Cerebellar cortex (tissue), 1 donor: ENCODE data around the gene DNAJC27.

Source experiments
- DNase-seq: peaks from one replicate; pipeline ENCODE4 v3.0.0-alpha.2; 2015; ENCODE audit warnings: low spot score

Gene DNAJC27

GRCh38 chr2:24970483-24971285 is 1.1 kb downstream of the DNAJC27 start:
- peak; percentile 44 for DNase-seq

- no peak for DNase-seq
Measured at GRCh38 chr2:24969784-24970183, 2.0 kb downstream of the DNAJC27 start.

- DNase-seq = no peak
Measured at GRCh38 chr2:24961903-24962302, 9.9 kb downstream of the DNAJC27 start.

- no peak for DNase-seq
Measured at GRCh38 chr2:24959761-24960160, 12.0 kb downstream of the DNAJC27 start.

GRCh38 chr2:24958411-24958935 is 13.3 kb downstream of the DNAJC27 start:
- no peak for DNase-seq

- DNase-seq = no peak
Measured at GRCh38 chr2:24957976-24958375, 13.8 kb downstream of the DNAJC27 start.

- DNase-seq = no peak
Measured at GRCh38 chr2:24957221-24957620, 14.5 kb downstream of the DNAJC27 start.

GRCh38 chr2:24955921-24956320 is 15.8 kb downstream of the DNAJC27 start:
- DNase-seq = no peak

- no peak for DNase-seq
Measured at GRCh38 chr2:24955232-24955631, 16.5 kb downstream of the DNAJC27 start.

- DNase-seq = no peak
Measured at GRCh38 chr2:24950102-24950501, 21.7 kb downstream of the DNAJC27 start.

- peak; percentile 25 for DNase-seq
Measured at GRCh38 chr2:24948506-24948905, 23.2 kb downstream of the DNAJC27 start.

- DNase-seq = peak; percentile 6
Measured at GRCh38 chr2:24947561-24948157, 24.1 kb downstream of the DNAJC27 start.

GRCh38 chr2:24945907-24946306 is 25.8 kb downstream of the DNAJC27 start:
- no peak for DNase-seq

GRCh38 chr2:24943427-24944053 is 28.2 kb downstream of the DNAJC27 start:
- DNase-seq = no peak

GRCh38 chr2:24939353-24939752 is 32.4 kb downstream of the DNAJC27 start:
- DNase-seq = no peak

GRCh38 chr2:24937236-24937635 is 34.5 kb downstream of the DNAJC27 start:
- no peak for DNase-seq

GRCh38 chr2:24935145-24935544 is 36.6 kb downstream of the DNAJC27 start:
- no peak for DNase-seq

GRCh38 chr2:24932715-24933114 is 39.0 kb downstream of the DNAJC27 start:
- no peak for DNase-seq

GRCh38 chr2:24930768-24931167 is 41.0 kb downstream of the DNAJC27 start:
- DNase-seq = peak; percentile 42

GRCh38 chr2:24929230-24929629 is 42.5 kb downstream of the DNAJC27 start:
- no peak for DNase-seq

- DNase-seq = no peak
Measured at GRCh38 chr2:24928036-24928435, 43.7 kb downstream of the DNAJC27 start.

- peak; percentile 37 for DNase-seq
Measured at GRCh38 chr2:24926602-24927252, 45.0 kb downstream of the DNAJC27 start.
